ENCODE data around the gene ST3GAL2.
"Not testable (repeated sequence)": the region's sequence is repeated elsewhere in the genome, so short reads cannot be mapped to it uniquely, and the experiment has no call there.

ST3GAL2 gene

DNA sequence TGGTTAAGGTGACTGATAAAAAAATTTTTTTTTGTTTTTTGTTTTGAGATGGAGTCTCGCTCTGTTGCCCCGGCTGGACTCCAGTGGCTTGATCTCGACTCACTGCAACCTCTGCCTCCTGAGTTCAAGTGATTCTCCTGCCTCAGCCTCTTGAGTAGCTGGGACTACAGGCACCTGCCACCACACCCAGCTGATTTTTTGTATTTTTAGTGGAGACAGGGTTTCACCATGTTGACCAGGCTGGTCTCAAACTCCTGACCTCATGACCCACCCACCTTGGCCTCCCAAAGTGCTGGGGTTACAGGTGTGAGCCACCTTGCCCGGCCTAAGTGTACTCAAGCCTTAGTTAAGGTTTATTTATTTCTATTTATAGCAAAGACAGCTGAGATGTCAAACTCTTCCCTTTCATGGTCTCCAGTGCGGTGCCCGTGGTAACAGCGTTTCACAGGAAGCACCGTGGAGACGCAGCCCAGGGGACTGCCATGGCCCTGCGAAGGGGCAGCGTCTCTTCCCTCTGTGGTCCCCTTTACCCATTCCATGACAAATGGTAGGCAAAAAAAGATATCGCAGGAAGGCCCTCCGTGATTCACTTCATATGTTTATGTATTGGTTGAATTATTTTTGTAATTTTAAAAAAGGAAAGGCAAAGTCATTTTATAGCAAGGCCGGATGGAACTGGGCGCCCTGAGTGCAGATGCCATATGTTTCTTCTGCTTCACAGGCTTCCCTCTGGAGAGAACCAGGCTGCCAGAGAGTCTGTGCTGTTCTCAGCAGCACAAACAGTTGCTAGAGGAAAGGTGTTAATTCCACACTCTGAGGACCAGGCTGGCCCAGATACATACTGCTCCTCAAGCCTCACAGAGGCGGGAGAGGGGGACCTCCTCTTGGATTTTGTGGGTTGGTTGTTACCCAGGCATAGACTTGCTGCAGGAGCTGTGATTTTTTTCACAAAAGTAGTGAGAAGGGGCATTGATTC is 63.0 kb downstream of the ST3GAL2 start:
- DNase-seq: no peak
- in situ Hi-C loops (cut with HindIII; ENCODE audit: low pct_ligation_motif_present, low pct_unique_long_range_greater_than_20kb, low sequenced_read_pairs): no loop called here

DNA sequence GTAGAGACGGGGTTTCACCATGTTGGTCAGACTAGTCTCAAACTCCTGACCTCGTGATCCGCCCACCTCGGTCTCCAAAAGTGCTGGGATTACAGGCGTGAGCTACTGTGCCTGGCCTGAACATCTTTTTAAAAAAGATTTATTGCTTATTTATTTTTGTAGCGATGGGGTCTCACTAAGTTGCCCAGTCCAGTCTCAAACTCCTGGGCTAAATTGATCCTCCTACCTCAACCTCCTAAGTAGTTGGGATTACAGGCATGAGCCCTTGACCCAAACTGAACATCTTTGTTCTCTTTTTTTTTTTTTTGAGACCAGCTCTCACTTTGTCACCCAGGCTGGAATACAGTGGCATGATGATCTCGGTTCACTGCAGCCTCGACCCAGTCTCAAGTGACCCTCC is 64.7 kb downstream of the ST3GAL2 start:
- in situ Hi-C loops (cut with HindIII; ENCODE audit: low pct_ligation_motif_present, low pct_unique_long_range_greater_than_20kb, low sequenced_read_pairs): no loop called here
- no peak for DNase-seq

DNA sequence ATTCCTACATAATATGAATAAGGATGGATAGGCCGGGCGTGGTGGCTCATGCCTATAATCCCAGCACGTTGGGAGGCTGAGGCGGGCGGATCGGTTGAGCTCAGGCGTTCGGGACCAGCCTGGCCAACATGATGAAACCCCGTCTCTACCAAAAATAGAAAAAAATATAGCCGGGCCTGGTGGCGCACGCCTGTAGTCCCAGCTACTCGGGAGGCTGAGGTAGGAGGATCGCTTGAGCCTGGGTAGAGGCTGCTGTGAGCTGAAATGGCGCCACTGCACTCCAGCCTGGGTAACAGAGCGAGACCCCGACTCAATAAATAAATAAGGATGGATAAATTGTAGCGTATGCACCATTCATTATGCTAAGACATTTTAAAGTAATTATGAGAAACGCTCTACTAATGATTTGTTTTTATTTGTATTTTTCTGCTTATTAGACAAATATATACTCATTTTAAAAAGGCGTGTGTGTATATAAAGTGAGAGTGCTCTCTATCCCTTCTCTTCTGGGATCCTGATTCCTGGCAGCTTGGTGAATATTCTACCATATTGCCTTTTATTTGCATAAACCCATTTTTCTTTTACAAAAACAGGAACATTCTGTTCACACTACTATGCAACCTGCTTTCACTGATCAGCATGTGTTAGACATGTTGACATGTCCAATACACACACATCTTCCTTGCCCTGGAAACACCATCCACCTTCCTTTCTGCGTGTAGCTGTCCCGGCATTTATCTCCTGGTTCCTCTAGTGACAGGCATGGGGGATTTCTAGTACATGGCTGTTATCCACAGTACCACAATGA is 65.8 kb downstream of the ST3GAL2 start:
- no peak for DNase-seq
- in situ Hi-C loops (cut with HindIII; ENCODE audit: low pct_ligation_motif_present, low pct_unique_long_range_greater_than_20kb, low sequenced_read_pairs): no loop called here

DNA sequence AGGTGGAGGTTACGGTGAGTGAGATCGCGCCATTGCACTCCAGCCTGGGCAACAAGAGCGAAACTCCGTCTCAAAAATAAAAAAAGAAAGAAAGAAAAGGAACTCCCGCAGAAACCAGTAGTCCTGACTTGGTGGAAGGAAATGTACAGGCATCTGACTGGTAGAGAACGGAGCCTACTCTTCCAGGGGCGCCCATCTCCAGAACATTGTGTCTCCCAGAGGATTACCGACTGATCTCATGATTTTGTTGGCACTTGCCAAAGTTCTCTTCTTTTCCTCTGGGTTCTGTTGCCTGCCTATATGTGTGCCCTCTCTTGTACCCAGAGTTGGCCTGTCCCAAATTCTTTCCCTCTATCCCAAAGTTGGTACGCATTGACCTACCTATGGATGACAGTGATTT is 68.0 kb downstream of the ST3GAL2 start:
- in situ Hi-C loops (cut with HindIII; ENCODE audit: low pct_ligation_motif_present, low pct_unique_long_range_greater_than_20kb, low sequenced_read_pairs): no loop called here
- DNase-seq: no peak

DNA sequence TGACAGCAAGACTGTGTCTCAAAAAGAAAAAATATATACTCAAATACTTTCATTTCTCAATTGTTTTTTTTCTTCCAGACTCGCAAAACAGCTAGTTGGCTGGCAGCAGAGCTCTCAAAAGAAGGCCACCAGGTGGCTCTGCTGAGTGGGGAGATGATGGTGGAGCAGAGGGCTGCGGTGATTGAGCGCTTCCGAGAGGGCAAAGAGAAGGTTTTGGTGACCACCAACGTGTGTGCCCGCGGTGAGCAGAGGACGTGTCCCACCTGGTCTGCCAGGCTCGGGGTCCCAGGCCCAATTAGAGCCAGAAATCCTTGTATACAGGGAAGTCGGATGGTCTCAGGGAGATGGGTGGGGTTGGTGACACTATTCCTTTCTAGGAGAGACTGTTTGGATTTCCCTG is 68.8 kb downstream of the ST3GAL2 start:
- peak; percentile 44 for DNase-seq
- in situ Hi-C loops (cut with HindIII; ENCODE audit: low pct_ligation_motif_present, low pct_unique_long_range_greater_than_20kb, low sequenced_read_pairs): not testable (repeated sequence)

DNA sequence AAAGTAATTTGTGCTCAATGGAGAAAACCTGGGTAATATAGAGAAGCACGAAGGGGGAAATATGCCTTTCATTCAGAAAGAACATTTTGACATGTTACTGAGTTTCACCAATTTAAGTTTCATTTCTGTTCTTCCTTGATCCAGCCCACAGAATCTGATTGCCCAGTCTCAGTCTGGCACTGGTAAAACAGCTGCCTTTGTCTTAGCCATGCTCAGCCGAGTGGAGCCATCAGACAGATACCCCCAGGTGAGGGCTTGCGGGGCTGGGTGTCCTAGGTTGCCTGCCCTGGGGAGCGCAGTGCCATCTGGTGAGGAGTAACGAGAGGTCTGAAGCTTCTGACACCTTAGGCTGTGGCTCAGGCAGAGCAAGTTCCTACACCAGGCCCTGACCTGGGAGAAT is 74.5 kb downstream of the ST3GAL2 start:
- no peak for DNase-seq
- in situ Hi-C loops (cut with HindIII; ENCODE audit: low pct_ligation_motif_present, low pct_unique_long_range_greater_than_20kb, low sequenced_read_pairs): no loop called here

DNA sequence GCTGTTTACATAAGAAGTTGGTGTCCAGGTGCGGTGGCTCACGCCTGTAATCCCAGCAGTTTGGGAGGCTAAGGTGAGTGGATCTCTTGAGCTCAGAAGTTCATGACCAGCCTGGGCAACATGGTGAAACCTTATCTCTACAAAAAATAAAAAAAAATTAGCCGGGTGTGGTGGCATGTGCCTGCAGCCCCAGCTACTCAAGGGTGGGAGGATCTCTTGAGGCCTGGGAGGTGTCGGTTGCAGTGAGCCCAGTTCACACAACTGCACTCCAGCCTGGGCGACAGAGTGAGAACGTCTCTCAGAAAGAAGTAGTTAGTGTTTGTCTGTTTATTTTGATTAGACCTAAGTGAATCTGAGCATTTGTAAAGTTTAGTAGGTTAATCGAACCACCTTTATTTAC is 79.3 kb downstream of the ST3GAL2 start:
- no peak for DNase-seq
- in situ Hi-C loops (cut with HindIII; ENCODE audit: low pct_ligation_motif_present, low pct_unique_long_range_greater_than_20kb, low sequenced_read_pairs): no loop called here

DNA sequence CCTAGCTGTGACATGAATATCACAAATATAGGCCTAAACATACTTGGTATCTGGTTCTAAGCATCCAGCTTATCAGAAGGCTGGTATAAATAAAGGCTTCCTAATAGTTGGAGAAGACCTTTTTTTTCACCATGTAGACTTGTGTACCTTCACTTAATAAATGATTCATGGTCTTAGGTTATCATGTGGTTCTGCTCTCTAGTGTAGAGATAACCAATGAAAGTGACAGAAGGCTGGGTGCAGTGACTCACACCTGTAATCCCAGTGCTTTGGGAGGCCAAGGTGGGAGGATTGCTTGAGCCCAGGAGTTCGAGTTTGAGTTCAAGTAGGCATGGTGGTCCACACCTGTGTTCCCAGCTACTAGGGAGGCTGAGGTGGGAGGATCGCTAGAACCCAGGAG is 89.1 kb downstream of the ST3GAL2 start:
- in situ Hi-C loops (cut with HindIII; ENCODE audit: low pct_ligation_motif_present, low pct_unique_long_range_greater_than_20kb, low sequenced_read_pairs): no loop called here
- DNase-seq: no peak

DNA sequence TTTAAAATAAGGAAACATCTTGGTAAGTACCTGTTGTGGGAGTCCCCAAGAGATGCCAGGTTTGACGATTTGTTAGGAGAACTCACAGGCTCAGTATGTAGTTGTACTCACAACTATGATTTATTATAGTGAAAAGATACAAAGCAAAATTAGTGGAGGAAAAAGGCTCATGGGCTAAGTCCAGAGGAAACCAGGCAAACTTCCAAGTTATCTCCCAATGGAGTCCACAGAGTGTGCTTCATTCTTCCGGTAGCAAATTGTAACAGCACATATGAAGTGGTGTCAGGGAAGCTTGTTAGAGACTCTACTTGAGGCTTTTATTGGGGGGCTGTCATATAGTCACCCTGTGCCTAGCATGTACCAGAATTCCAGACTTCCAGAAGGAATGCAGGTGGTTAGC is 89.9 kb downstream of the ST3GAL2 start:
- DNase-seq: no peak

DNA sequence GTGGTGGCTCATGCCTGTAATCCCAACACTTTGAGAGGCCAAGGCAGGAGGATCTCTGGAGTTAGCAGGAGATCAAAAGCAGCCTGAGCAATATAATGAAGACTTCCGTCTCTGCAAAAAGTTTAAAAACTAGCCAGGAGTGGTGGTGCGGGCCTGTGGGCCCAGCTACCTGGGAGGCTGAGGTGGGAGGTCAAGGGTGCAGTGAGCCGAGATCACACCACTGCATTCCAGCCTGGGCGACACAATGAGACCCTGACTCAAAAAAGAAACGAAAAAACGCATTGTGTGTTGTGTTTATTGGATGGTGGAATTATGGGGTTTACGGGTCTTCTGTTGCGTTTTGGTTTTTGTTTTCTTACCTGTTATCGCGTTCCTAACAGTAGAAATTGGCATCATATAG is 93.1 kb downstream of the ST3GAL2 start:
- in situ Hi-C loops (cut with HindIII; ENCODE audit: low pct_ligation_motif_present, low pct_unique_long_range_greater_than_20kb, low sequenced_read_pairs): no loop called here
- DNase-seq: no peak

More for the DNA sequence above, 89.9 kb downstream of the ST3GAL2 start:
- in situ Hi-C loops (cut with HindIII; ENCODE audit: low pct_ligation_motif_present, low pct_unique_long_range_greater_than_20kb, low sequenced_read_pairs): no loop called here

DNA sequence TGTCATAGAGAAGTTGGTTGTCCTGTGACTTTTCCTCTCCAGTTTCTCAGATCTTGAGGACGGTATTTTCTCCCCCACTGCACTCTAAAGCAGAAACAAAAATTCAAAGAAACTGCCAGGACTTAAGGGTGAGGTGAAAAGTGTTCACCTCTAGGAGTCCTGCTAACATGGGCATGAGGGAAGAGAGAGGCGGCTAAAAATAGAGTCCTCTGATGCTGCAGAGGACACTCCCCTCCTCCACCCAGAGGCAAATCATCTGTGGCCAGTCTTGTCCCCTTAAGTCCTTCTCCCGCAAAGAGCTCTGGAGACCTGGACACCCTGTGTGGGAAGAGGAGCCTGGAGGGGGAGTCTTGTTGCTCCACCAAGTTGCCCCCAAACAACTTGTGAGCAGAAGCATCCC is 96.9 kb downstream of the ST3GAL2 start:
- no peak for DNase-seq
- in situ Hi-C loops (cut with HindIII; ENCODE audit: low pct_ligation_motif_present, low pct_unique_long_range_greater_than_20kb, low sequenced_read_pairs): no loop called here

DNA sequence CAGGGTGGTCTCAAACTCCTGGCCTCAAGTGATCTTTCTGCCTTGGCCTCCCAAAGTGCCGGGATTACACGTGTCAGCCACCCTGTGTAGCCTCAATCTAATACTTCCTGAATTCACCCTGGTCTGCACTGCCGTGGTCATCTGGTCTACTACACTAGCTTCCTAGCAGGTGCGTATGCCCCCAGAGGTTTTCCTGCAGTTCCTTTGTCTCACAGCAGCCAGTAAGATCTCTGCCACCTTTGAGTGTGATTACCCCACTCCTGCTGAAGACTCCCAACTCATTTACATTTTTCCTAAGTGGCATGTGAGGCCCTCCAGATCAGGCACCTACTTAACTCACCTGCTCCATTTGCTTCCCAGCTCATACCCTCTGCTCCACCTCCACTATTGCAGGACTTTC is 97.3 kb downstream of the ST3GAL2 start:
- in situ Hi-C loops (cut with HindIII; ENCODE audit: low pct_ligation_motif_present, low pct_unique_long_range_greater_than_20kb, low sequenced_read_pairs): no loop called here
- no peak for DNase-seq

DNA sequence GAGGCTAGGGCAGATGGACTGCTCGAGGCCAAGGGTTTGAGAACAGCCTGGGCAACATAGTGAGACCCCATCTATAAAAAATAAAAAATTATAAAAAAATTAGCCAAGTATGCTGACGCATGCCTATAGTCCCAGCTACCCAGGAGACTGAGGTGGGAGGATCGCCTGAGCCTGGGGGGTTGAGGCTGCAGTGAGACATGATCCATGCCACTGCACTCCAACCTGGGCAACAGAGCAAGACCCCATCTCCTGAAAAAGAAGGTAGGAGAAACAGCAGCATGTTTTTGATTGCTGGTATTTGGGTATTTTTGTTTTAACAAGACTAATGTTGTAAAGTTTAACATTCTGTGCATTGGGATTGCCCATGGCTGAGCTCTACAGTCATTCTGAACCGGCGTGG is 101.1 kb downstream of the ST3GAL2 start:
- in situ Hi-C loops (cut with HindIII; ENCODE audit: low pct_ligation_motif_present, low pct_unique_long_range_greater_than_20kb, low sequenced_read_pairs): no loop called here

DNA sequence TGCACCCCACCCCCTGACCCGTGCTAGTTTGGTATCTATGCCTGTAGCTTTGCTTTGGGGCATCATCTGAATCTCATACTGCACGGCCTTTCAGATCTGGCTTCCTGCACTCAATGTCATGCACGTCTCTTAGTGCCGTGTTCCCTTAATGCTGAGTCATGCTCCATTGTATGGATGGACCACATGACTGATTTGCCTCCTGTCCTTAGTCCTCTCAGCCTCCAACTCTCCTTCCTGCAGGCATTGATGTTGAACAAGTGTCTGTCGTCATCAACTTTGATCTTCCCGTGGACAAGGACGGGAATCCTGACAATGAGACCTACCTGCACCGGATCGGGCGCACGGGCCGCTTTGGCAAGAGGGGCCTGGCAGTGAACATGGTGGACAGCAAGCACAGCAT is 106.2 kb downstream of the ST3GAL2 start:
- in situ Hi-C loops (cut with HindIII; ENCODE audit: low pct_ligation_motif_present, low pct_unique_long_range_greater_than_20kb, low sequenced_read_pairs); DNase-seq: not testable (repeated sequence)

More for the DNA sequence above, 101.1 kb downstream of the ST3GAL2 start:
- no peak for DNase-seq

DNA sequence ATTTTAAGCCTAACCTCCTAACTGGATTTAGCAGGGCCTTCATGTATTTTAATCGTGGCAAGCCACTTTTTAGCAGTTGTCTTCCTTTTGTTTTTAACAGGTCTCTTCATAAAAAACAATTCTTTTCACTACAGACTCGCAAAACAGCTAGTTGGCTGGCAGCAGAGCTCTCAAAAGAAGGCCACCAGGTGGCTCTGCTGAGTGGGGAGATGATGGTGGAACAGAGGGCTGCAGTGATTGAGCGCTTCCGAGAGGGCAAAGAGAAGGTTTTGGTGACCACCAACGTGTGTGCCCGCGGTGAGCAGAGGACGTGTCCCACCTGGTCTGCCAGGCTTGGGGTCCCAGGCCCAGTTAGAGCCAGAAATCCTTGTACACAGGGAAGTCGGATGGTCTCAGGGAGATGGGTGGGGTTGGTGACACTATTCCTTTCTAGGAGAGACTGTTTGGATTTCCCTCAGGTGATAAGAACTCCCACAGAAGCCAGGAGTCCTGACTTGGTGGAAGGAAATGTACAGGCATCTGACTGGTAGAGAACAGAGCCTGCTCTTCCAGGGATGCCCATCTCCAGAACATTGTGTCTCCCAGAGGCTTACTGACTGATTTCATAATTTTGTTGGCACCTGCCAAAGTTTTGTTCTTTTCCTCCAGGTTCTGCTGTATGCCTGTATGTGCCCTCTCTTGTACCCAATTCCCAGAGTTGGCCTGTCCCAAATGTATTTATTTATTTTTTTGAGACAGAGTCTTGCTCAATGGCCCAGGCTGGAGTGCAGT is 107.1 kb downstream of the ST3GAL2 start:
- DNase-seq: peak; percentile 21
- in situ Hi-C loops (cut with HindIII; ENCODE audit: low pct_ligation_motif_present, low pct_unique_long_range_greater_than_20kb, low sequenced_read_pairs): no loop called here

DNA sequence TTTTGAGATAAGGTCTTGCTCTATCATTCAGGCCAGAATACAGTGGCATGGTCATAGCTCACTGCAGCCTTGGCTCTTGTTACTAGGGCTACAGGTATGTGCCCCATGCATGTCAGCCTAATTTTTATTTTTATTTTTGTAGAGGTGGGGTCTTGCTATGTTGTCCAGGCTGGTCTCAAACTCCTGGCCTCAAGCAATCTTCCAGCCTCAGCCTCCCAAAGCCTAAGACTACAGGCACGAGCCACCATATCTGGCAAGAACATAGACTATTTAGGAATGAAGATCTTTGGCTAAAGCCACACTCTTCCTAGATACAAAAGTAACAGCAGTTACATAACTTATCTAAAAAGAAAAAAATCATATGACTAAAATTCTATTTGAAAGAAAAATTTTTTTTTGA is 107.8 kb downstream of the ST3GAL2 start:
- in situ Hi-C loops (cut with HindIII; ENCODE audit: low pct_ligation_motif_present, low pct_unique_long_range_greater_than_20kb, low sequenced_read_pairs): no loop called here
- DNase-seq: no peak

All from ACHN (cell line).